Hepatocyte (in vitro differentiated cells): Measurements from ENCODE around the gene TIGD1. TPM values are rescaled to one million over a fixed set of nuclear protein-coding genes. Genes with fewer than 3 reads are reported as not detected.

Experiments
- DNase-seq: peaks from one replicate; pipeline ENCODE4 v3.0.0-alpha.2; 2016; ENCODE audit warnings: low spot score
- H2AFZ ChIP-seq: fragments of 200-600 bp; sonication (generic); 2 replicates; pipeline ENCODE4 v1.6.0; 2016; ENCODE audit warnings: antibody characterized with exemption, mild to moderate bottlenecking
- H3K27ac ChIP-seq: fragments of 200-600 bp; sonication (generic); 2 replicates; pipeline ENCODE4 v1.5.1; 2016; ENCODE audit warnings: mild to moderate bottlenecking
- H3K27me3 ChIP-seq: fragments of 200-600 bp; sonication (generic); 2 replicates; pipeline ENCODE4 v1.6.1; 2016
- H3K36me3 ChIP-seq: fragments of 200-600 bp; sonication (generic); replicated peaks from 2 replicates; pipeline ENCODE4 v1.5.1; 2016; ENCODE audit warnings: low read depth; ENCODE audit not compliant: insufficient read depth
- H3K4me1 ChIP-seq: fragments of 200-600 bp; sonication (generic); 2 replicates; pipeline ENCODE4 v1.5.1; 2016; ENCODE audit warnings: mild to moderate bottlenecking, moderate library complexity; ENCODE audit not compliant: insufficient read depth
- H3K4me2 ChIP-seq: fragments of 200-600 bp; sonication (generic); 2 replicates; pipeline ENCODE4 v1.6.0; 2016
- H3K4me3 ChIP-seq: fragments of 200-600 bp; sonication (generic); 2 replicates; pipeline ENCODE4 v1.5.1; 2016; ENCODE audit warnings: mild to moderate bottlenecking
- H3K79me2 ChIP-seq: fragments of 200-600 bp; sonication (generic); 2 replicates; pipeline ENCODE4 v1.6.0; 2017; ENCODE audit warnings: mild to moderate bottlenecking
- H3K9me2 ChIP-seq: fragments of 200-600 bp; sonication (generic); replicated peaks from 2 replicates; pipeline ENCODE4 v1.6.0; 2017; ENCODE audit warnings: mild to moderate bottlenecking; ENCODE audit not compliant: insufficient read depth
- H3K9me3 ChIP-seq: fragments of 200-600 bp; sonication (generic); 2 replicates; pipeline ENCODE4 v1.5.1; 2016; ENCODE audit warnings: low read depth, mild to moderate bottlenecking
- H4K20me1 ChIP-seq: fragments of 200-600 bp; sonication (generic); 2 replicates; pipeline ENCODE4 v1.6.0; 2016; ENCODE audit warnings: mild to moderate bottlenecking; ENCODE audit not compliant: insufficient read depth, poor library complexity, severe bottlenecking
- CTCF ChIP-seq: fragments of 200-600 bp; sonication (generic); IDR thresholded peaks from 2 replicates; pipeline ENCODE4 v1.5.1; 2016; ENCODE audit warnings: antibody characterized with exemption, mild to moderate bottlenecking; ENCODE audit not compliant: poor library complexity
- EZH2 ChIP-seq: fragments of 200-600 bp; sonication (generic); IDR thresholded peaks from 2 replicates; pipeline ENCODE4 v1.6.1; 2016; ENCODE audit warnings: antibody characterized with exemption, mild to moderate bottlenecking, borderline replicate concordance
- EZH2phosphoT487 ChIP-seq: fragments of 200-600 bp; sonication (generic); IDR thresholded peaks from one replicate; pipeline ENCODE4 v1.6.1; 2018; ENCODE audit warnings: antibody characterized with exemption, mild to moderate bottlenecking, low read depth, moderate library complexity; ENCODE audit not compliant: unreplicated experiment, severe bottlenecking
- WGBS: methylation state at CpG from one replicate; pipeline ENCODE4 v1.1.6; 2016; ENCODE audit warnings: low lambda C conversion rate; ENCODE audit errors: missing lambda C conversion rate; 5-methylcytosine and 5-hydroxymethylcytosine counted together
- polyA plus RNA-seq: library from polyadenylated mRNA; unstranded; fragments of >200 nt; fragmentation: Nextera tagmentation; extraction: Ambion mirVana; gene quantifications from 2 replicates; pipeline ENCODE4 v1.2.1, GENCODE V29; 2016
- total RNA-seq: library from RNA; depleted of rRNA; stranded (reverse); fragments of >200 nt; gene quantifications from 2 replicates; pipeline ENCODE4 v1.2.3, GENCODE V29; 2014

Gene TIGD1
- total and polyA plus RNA-seq, 2 experiments from 2014 or later, result 6.2 to 9.1 TPM

DNA sequence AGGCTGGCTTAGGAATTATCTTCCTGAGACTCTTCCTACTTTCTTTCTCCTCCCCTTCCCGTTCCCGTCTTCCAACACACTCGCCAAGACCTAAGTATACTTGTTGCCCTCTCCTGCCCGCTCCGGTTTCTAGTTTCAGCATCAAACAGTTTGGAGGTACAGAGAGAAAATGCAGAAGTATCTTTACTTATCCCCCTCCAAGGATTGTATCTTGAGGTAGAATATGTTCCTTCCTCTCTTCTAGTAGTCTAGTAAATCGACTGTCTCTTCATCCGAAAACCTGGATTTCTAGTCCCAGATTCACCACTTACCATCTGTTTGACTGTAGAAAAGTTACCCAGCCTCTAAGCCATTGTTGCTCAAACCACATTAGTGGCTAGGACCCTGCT lies 887 bp upstream of the TIGD1 start:
- peak overlapping the region; percentile 95 for H3K27ac ChIP-seq
- WGBS, result 18% methylated on average over 7 of the region's 7 CpGs
- no peaks in the 10 kb centered on the region for H3K4me1 ChIP-seq
- peak overlapping the region; percentile 35 for H2AFZ ChIP-seq
- TF ChIP-seq EZH2phosphoT487 (no peak), CTCF (no peak), EZH2 (no peak)
- DNase-seq, result no peak
- H3K79me2 ChIP-seq, result peaks cover 85% of the 10 kb centered on the region
- H3K36me3 ChIP-seq, result no peaks in the 10 kb centered on the region
- H3K9me3 ChIP-seq, result no peaks in the 10 kb centered on the region
- H3K9me2 ChIP-seq, result no peaks in the 10 kb centered on the region
- H3K27me3 ChIP-seq, result no peaks in the 10 kb centered on the region
- peaks cover 23% of the 10 kb centered on the region for H4K20me1 ChIP-seq
- H3K4me2 ChIP-seq, result peak overlapping the region; percentile 89
- peak overlapping the region; percentile 49 for H3K4me3 ChIP-seq

GRCh38 chr2:232549655-232550353 lies 553 bp downstream of the TIGD1 start:
- DNase-seq, result no peak
- H3K4me3 ChIP-seq, result peak overlapping the region; percentile 51
- no peaks in the 10 kb centered on the region for H3K9me2 ChIP-seq
- H4K20me1 ChIP-seq, result peaks cover 14% of the 10 kb centered on the region
- H2AFZ ChIP-seq, result peak overlapping the region; percentile 86
- H3K36me3 ChIP-seq, result no peaks in the 10 kb centered on the region
- peak overlapping the region; percentile 95 for H3K27ac ChIP-seq
- no peaks in the 10 kb centered on the region for H3K27me3 ChIP-seq
- no peaks in the 10 kb centered on the region for H3K4me1 ChIP-seq
- H3K79me2 ChIP-seq, result peaks cover 74% of the 10 kb centered on the region
- 30% methylated on average over 21 of the region's 21 CpGs for WGBS
- H3K4me2 ChIP-seq, result peak overlapping the region; percentile 80
- TF ChIP-seq CTCF (no peak), EZH2 (no peak), EZH2phosphoT487 (no peak)
- no peaks in the 10 kb centered on the region for H3K9me3 ChIP-seq

DNA sequence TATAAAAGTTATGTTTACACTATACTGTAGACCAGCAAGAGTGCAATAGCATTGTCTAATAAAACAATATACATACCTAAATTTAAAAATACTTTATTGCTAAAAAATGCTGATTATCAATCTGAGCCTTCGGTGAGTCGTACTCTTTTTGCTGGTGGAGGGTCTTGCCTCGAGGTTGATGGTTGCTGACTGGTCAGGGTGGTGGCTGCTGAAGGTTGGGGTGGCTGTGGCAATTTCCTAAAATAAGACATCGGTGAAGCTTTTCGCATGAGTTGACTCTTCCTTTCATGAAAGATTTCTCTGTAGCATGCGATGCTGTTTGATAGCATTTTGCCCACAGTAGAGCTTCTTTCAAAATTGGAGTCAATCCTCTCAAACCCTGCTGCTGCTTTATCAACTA lies 2.4 kb downstream of the TIGD1 start:
- Histone ChIP-seq H2AFZ (no peak overlapping the region), H3K4me2 (no peak overlapping the region), H3K9me3 (no peaks in the 10 kb centered on the region), H3K27me3 (no peaks in the 10 kb centered on the region), H3K4me1 (no peaks in the 10 kb centered on the region), H3K9me2 (no peaks in the 10 kb centered on the region), H3K27ac (no peak overlapping the region), H3K36me3 (no peaks in the 10 kb centered on the region), H3K79me2 (peaks cover 56% of the 10 kb centered on the region), H3K4me3 (no peak overlapping the region), H4K20me1 (no peaks in the 10 kb centered on the region)
- 98% methylated on average over 6 of the region's 6 CpGs for WGBS
- no peak for DNase-seq
- TF ChIP-seq EZH2 (no peak), EZH2phosphoT487 (no peak), CTCF (no peak)
